Loucy (cell line): ENCODE data around the gene SYNE2.

Experiments used
- CTCF ChIP-seq: fragments of 200-600 bp; sonication (generic); conservative IDR thresholded peaks from 2 replicates; pipeline ENCODE4 v1.5.1; 2014; ENCODE audit warnings: mild to moderate bottlenecking, antibody characterized with exemption, low read length
- EZH2phosphoT487 ChIP-seq: fragments of 200-600 bp; IDR thresholded peaks from 2 replicates; pipeline ENCODE4 v1.6.1; 2018; ENCODE audit warnings: antibody characterized with exemption, mild to moderate bottlenecking, moderate library complexity, borderline replicate concordance

GRCh38 chr14:63895510-63895909 is 42.7 kb downstream of the SYNE2 start:
- TF ChIP-seq CTCF (no peak), EZH2phosphoT487 (no peak)
